OCI-LY1 (cell line): ENCODE measurements around the gene MAST4.

Experiments
- EZH2 ChIP-seq: fragments of 200-600 bp; sonication (generic), shearing (Covaris generic); IDR thresholded peaks from 2 replicates; pipeline ENCODE4 v1.8.0; 2017; ENCODE audit warnings: borderline replicate concordance, mixed run types, mild to moderate bottlenecking, antibody characterized with exemption, low read length, moderate library complexity, mixed read lengths
- TF ChIP-seq, protein P1 (sequence below): fragments of 200-600 bp; sonication (generic), shearing (Covaris generic); IDR thresholded peaks from 2 replicates; pipeline ENCODE4 v1.5.1; 2017; ENCODE audit warnings: mild to moderate bottlenecking, antibody characterized with exemption, low read length, moderate library complexity, mixed read lengths

DNA sequence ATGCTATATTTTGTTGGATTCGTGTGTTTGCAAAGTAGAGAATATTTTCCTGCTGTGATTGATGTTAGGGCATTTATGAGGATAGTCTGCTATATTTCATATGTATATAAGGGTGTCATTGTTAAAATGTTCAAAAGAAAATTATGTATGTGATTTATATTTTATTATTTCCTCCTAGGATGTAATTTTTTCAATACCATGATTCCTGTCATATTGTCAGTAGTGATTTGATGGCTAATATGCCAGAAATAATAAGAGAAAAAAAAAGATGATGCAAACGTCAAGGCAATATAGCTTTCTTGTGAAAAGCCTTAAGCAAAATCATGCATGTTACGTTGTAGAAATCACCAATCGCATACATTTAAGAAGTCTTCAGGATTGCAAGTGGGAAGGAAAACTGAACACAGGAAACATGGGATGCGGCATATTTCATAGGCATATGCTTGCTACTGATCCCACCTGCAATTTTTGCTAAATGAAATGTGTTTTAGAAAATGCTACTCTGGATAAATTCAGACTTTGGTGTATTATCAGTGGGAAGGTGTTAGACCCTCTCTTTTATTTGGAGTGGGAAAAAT lies 224.5 kb downstream of the MAST4 start:
- TF ChIP-seq, protein P1, sequence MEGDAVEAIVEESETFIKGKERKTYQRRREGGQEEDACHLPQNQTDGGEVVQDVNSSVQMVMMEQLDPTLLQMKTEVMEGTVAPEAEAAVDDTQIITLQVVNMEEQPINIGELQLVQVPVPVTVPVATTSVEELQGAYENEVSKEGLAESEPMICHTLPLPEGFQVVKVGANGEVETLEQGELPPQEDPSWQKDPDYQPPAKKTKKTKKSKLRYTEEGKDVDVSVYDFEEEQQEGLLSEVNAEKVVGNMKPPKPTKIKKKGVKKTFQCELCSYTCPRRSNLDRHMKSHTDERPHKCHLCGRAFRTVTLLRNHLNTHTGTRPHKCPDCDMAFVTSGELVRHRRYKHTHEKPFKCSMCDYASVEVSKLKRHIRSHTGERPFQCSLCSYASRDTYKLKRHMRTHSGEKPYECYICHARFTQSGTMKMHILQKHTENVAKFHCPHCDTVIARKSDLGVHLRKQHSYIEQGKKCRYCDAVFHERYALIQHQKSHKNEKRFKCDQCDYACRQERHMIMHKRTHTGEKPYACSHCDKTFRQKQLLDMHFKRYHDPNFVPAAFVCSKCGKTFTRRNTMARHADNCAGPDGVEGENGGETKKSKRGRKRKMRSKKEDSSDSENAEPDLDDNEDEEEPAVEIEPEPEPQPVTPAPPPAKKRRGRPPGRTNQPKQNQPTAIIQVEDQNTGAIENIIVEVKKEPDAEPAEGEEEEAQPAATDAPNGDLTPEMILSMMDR: no peak
- TF ChIP-seq EZH2: no peak
